Thoracic aorta (tissue), 2 donors: Measurements from ENCODE around the gene DCAF5. TPM values are rescaled to one million over a fixed set of nuclear protein-coding genes. Genes with fewer than 3 reads are reported as not detected.
A peak's percentile ranks its signal among the peaks of the same experiment; 100 is the strongest.

ENCODE experiments used
- ATAC-seq: fragments of 150-250 bp; one replicate; pipeline ENCODE4 v1.8.0; 2017; ENCODE audit warnings: low read depth; ENCODE audit not compliant: insufficient number of reproducible peaks, low FRiP score
- DNase-seq: peaks from one replicate; pipeline ENCODE4 v3.0.0-alpha.2; 2020; ENCODE audit warnings: low spot score
- H3K27ac ChIP-seq, 2 donors: fragments of 200-600 bp; sonication (generic); 1 replicate in 1 of 2; 2 replicates in 1 of 2; pipeline ENCODE4 v1.5.1; 2016; ENCODE audit warnings: mild to moderate bottlenecking in 2 of 2, moderate library complexity in 2 of 2
- H3K27me3 ChIP-seq: fragments of 200-600 bp; sonication (generic); replicated peaks from 2 replicates; pipeline ENCODE4 v1.6.0; 2016; ENCODE audit warnings: mild to moderate bottlenecking; ENCODE audit not compliant: insufficient read depth
- H3K36me3 ChIP-seq: fragments of 200-600 bp; sonication (generic); one replicate; pipeline ENCODE4 v1.5.1; 2016
- H3K4me1 ChIP-seq, 2 donors: fragments of 200-600 bp; sonication (generic); 1 replicate in 1 of 2; 2 replicates in 1 of 2; pipeline versions ENCODE4 v1.5.1 to v1.6.0; 2016; ENCODE audit warnings: low read depth in 2 of 2, mild to moderate bottlenecking in 1 of 2; ENCODE audit not compliant: control insufficient read depth in 1 of 2
- H3K4me3 ChIP-seq: fragments of 200-600 bp; sonication (generic); 2 replicates; pipeline ENCODE4 v1.5.1; 2016; ENCODE audit warnings: mild to moderate bottlenecking
- H3K9me3 ChIP-seq: fragments of 200-600 bp; sonication (generic); 2 replicates; pipeline ENCODE4 v1.5.1; 2016
- CTCF ChIP-seq: fragments of 200-600 bp; sonication (generic); IDR thresholded peaks from one replicate; pipeline ENCODE4 v1.5.1; 2019; ENCODE audit warnings: antibody characterized with exemption
- total RNA-seq, 2 donors: library from RNA; depleted of rRNA; stranded (reverse); fragments of >200 nt; gene quantifications; one replicate each; pipeline versions ENCODE4 v1.1.0 to v1.2.3, GENCODE V29; 2016

DCAF5 gene
- total RNA-seq, 2 donors from 2014 or later: 37.6 to 42.0 TPM

DNA sequence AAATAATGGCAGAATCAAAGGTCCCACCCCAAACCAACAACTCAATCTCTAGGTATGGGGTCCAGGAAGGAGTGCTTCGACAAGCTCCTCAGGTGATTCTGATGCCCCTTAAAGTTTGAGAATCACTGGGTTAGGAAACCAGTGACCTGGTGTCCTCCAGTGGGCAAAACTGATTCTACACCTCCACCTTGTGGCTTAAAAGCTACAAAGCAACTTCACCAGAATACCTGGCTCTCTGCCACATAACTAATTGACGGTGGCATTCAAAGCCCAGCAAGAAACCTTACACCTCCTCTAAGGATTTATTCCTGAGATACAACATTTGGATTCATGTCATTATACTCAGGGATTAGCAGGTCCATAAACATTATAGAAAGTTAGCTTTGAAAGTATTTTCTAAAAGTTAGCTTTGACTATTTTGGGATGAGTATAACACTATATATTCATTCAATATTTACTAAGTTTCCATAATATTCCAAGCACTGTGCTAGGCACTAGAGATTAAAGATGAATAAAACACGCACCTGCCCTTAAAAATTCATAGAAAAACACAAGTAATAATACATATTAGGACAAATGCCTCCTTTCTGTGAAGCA, 45.4 kb downstream of the DCAF5 start:
- Histone ChIP-seq H3K9me3 (no peaks in the 10 kb centered on the region), H3K27ac (no peak overlapping the region), H3K27me3 (no peaks in the 10 kb centered on the region), H3K36me3 (no peaks in the 10 kb centered on the region), H3K4me3 (no peak overlapping the region), H3K4me1 (no peaks in the 10 kb centered on the region)
- peak; percentile 76 for TF ChIP-seq CTCF
- no peak for DNase-seq
- peak; percentile 42 for ATAC-seq

DNA sequence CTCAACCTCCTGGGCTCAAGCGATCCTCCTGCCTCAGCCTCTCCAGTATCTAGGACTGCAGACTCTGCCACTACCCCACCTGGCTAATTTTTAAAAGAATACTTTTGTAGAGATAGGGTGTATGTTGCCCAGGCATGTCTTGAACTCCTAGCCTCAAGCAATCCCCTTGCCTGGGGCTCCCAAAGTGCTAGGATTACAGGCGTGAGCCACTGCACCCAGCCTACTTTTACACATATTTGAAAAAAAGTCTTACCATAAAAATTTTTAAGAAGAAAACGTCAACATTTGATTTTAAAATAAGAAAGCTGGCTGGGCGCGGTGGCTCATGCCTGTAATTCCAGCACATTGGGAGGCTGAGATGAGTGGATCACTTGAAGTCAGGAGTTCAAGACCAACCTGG, 46.5 kb downstream of the DCAF5 start:
- Histone ChIP-seq H3K4me1 (peaks cover 0 to 4% of the 10 kb centered on the region in 2 donors), H3K27me3 (no peaks in the 10 kb centered on the region), H3K4me3 (no peak overlapping the region), H3K27ac (no peak overlapping the region), H3K36me3 (no peaks in the 10 kb centered on the region), H3K9me3 (no peaks in the 10 kb centered on the region)
- ATAC-seq: no peak
- no peak for TF ChIP-seq CTCF
- no peak for DNase-seq

DNA sequence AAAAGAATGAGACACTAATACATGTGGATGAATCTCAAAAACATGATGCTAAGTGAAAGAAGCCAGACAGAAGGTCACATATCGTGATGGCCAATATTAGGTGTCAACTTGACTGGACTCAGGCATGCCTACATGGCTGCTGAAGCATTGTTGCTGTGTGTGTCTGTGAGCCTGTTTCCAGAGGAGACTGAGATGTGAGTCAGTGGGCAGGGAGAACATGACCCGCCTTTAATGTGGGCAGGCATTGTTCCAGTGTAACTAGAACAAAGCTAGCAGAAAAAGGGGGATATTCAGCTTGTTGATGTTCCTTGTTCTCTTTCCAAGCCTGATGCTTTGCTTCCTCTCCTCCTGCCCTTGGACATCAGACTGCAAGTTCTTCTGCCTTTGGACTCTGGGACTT, 47.6 kb downstream of the DCAF5 start:
- DNase-seq: no peak
- no peak for TF ChIP-seq CTCF
- no peaks in the 10 kb centered on the region for H3K9me3 ChIP-seq
- H3K4me3 ChIP-seq: no peak overlapping the region
- peaks cover 3 to 8% of the 10 kb centered on the region in 2 donors for H3K4me1 ChIP-seq
- H3K27me3 ChIP-seq: no peaks in the 10 kb centered on the region
- no peaks in the 10 kb centered on the region for H3K36me3 ChIP-seq
- peak; percentile 21 for ATAC-seq
- H3K27ac ChIP-seq: no peak overlapping the region

DNA sequence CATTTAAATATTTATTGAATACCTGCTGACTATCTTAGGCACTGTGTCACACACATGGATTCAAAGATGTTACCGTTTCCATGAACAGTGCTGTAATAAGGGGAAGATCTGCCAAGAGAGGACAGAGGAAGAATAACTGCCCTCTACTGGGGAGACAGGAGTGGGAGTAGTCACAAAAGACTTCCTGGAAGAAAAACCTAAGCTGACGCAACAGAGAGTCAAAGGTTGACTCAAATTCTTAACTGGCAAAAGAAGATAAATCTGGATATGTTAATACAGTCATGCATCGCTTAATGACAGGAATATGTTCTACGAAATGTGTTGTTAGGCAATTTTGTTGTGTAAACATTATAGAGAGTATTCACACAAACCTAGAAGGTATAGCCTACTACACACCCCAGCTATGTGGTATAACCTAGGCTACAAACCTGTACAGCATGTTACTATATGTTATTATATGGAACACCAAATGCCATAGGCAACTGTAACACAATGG, 51.5 kb downstream of the DCAF5 start:
- Histone ChIP-seq H3K9me3 (no peaks in the 10 kb centered on the region), H3K4me3 (no peak overlapping the region), H3K36me3 (no peaks in the 10 kb centered on the region), H3K27ac (no peak overlapping the region), H3K27me3 (no peaks in the 10 kb centered on the region), H3K4me1 (peaks cover 7 to 21% of the 10 kb centered on the region in 2 donors)
- peak; percentile 48 for TF ChIP-seq CTCF
- DNase-seq (no peak), ATAC-seq (no peak)

GRCh38 chr14:69097974-69098373, 54.9 kb downstream of the DCAF5 start:
- H3K4me1 ChIP-seq: peaks cover 20 to 44% of the 10 kb centered on the region in 2 donors
- no peak for TF ChIP-seq CTCF
- no peak for DNase-seq
- no peak for ATAC-seq
- H3K36me3 ChIP-seq: no peaks in the 10 kb centered on the region
- H3K27me3 ChIP-seq: no peaks in the 10 kb centered on the region
- no peak overlapping the region for H3K4me3 ChIP-seq
- H3K27ac ChIP-seq: no peak overlapping the region
- H3K9me3 ChIP-seq: no peaks in the 10 kb centered on the region
